ENCODE data around the gene THAP11. TPM values are rescaled to one million over a fixed set of nuclear protein-coding genes. Genes with fewer than 3 reads are reported as not detected.
A peak's percentile ranks its signal among the peaks of the same experiment; 100 is the strongest.

The THAP11 gene
- total and polyA plus RNA-seq, 4 donors, result 18.0 to 24.7 (median 20.0) TPM

- Histone ChIP-seq H3K36me3 (ENCODE audit: control insufficient read depth in 1 of 2, insufficient read depth in 2 of 2, low read length in 1 of 2) (no peaks in the 10 kb centered on the region), H3K27me3 (ENCODE audit: control insufficient read depth in 1 of 2, insufficient read depth in 2 of 2, low read length in 1 of 2) (no peaks in the 10 kb centered on the region), H3K4me3 (ENCODE audit: low read length in 2 of 2) (peak overlapping the region in 1 of 2 donors; percentile 76), H3K9me3 (ENCODE audit: control insufficient read depth, low read length) (no peaks in the 10 kb centered on the region), H3K4me1 (ENCODE audit: control insufficient read depth in 1 of 2, insufficient read depth in 2 of 2, low read length in 2 of 2) (peaks cover 0 to 5% of the 10 kb centered on the region in 2 donors), H3K27ac (ENCODE audit: low read depth in 1 of 2, low read length in 2 of 2) (no peak overlapping the region)
- DNase-seq (no peak), ATAC-seq (ENCODE audit: low FRiP score) (no peak)
- WGBS, 2 donors, result 81 to 86% methylated on average over 11 of the region's 11 CpGs
- intact Hi-C loops (cut with DNase I), result no loop called here
Observed at GRCh38 chr16:67848118-67848517, 6.0 kb downstream of the THAP11 start.

DNA sequence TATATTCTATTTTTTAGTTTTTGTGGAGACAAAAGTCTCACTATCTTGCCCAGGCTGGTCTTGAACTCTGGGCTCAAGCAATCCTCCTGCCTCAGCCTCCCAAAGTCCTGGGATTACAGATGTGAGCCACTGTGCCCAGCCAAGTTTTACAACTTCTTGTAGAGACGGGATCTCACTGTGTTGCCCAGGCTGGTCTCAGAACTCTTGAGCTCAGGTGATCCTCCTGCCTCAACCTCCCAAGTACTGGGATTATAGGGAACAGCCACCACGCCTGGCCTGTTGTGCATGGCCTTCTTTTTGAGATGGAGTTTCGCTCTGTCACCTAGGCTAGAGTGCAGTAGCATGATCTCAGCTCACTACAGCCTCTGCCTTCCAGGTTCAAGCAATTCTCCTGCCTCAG lies 11.6 kb downstream of the THAP11 start:
- H3K4me1 ChIP-seq (ENCODE audit: control insufficient read depth in 1 of 2, insufficient read depth in 2 of 2, low read length in 2 of 2), result no peaks in the 10 kb centered on the region
- no peak overlapping the region for H3K27ac ChIP-seq (ENCODE audit: low read depth in 1 of 2, low read length in 2 of 2)
- no peaks in the 10 kb centered on the region for H3K27me3 ChIP-seq (ENCODE audit: control insufficient read depth in 1 of 2, insufficient read depth in 2 of 2, low read length in 1 of 2)
- no peak for DNase-seq
- no peaks in the 10 kb centered on the region for H3K36me3 ChIP-seq (ENCODE audit: control insufficient read depth in 1 of 2, insufficient read depth in 2 of 2, low read length in 1 of 2)
- no peak overlapping the region for H3K4me3 ChIP-seq (ENCODE audit: low read length in 2 of 2)
- intact Hi-C loops (cut with DNase I), result no loop called here
- ATAC-seq (ENCODE audit: low FRiP score), result no peak
- 96 to 97% methylated on average over 3 of the region's 3 CpGs for WGBS, 2 donors
- H3K9me3 ChIP-seq (ENCODE audit: control insufficient read depth, low read length), result no peaks in the 10 kb centered on the region

DNA sequence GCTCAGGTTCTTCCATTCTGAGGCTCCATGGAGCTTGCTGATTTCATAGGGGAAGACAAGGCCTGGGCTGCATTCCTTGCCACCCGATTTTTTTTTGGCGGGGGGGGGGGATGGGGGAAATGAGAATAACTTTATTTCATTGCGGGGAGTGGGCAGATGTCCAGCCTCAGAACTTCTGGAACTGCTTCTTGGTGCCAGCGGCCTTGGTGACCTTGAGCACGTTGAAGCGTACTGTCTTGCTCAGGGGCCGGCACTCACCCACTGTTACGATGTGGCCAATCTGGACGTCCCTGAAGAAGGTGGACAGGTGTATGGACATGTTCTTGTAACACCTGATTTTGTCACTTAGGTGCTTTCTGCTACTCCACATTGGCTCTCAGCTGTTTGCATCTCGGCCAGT lies 13.7 kb downstream of the THAP11 start:
- Histone ChIP-seq H3K4me1 (ENCODE audit: control insufficient read depth in 1 of 2, insufficient read depth in 2 of 2, low read length in 2 of 2) (no peaks in the 10 kb centered on the region), H3K9me3 (ENCODE audit: control insufficient read depth, low read length) (no peaks in the 10 kb centered on the region), H3K4me3 (ENCODE audit: low read length in 2 of 2) (no peak overlapping the region), H3K27ac (ENCODE audit: low read depth in 1 of 2, low read length in 2 of 2) (no peak overlapping the region), H3K27me3 (ENCODE audit: control insufficient read depth in 1 of 2, insufficient read depth in 2 of 2, low read length in 1 of 2) (no peaks in the 10 kb centered on the region), H3K36me3 (ENCODE audit: control insufficient read depth in 1 of 2, insufficient read depth in 2 of 2, low read length in 1 of 2) (no peaks in the 10 kb centered on the region)
- no peak for DNase-seq
- 70 to 74% methylated on average over 10 of the region's 10 CpGs for WGBS, 2 donors
- intact Hi-C loops (cut with DNase I), result no loop called here
- no peak for ATAC-seq (ENCODE audit: low FRiP score)

DNA sequence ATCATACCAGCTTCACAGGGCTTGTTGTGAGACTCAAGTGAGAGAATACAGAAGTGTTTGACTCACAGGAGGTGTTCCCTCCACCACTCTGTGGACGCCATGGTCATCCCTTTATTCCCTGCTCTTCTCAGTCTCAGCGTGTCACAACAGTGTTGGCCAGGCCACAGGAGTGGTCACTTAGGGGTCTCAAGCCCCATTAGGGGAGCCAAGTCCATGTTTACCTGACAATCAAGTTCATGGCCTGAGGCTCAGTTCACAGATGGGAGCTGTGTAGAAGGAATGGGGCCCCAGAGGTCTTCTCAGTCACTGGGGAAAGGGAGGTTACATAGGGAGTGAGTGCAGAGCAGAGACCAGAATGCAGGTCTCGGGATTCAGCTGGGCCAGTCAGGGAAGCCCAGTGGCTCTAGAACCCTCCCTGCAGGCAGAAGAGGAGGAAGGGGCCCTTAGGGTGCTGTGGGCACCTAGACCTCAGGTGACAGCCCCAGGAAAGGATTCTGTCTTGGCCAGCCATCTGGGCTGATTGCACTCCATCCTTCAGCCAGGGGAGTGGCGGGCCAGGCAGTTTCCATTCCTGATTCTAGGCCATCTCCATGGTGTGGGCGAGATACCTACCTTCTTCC lies 14.9 kb downstream of the THAP11 start:
- DNase-seq, result no peak
- Histone ChIP-seq H3K36me3 (ENCODE audit: control insufficient read depth in 1 of 2, insufficient read depth in 2 of 2, low read length in 1 of 2) (no peaks in the 10 kb centered on the region), H3K27me3 (ENCODE audit: control insufficient read depth in 1 of 2, insufficient read depth in 2 of 2, low read length in 1 of 2) (no peaks in the 10 kb centered on the region), H3K9me3 (ENCODE audit: control insufficient read depth, low read length) (no peaks in the 10 kb centered on the region), H3K4me3 (ENCODE audit: low read length in 2 of 2) (no peak overlapping the region), H3K27ac (ENCODE audit: low read depth in 1 of 2, low read length in 2 of 2) (peak overlapping the region in 1 of 2 donors; percentile 48), H3K4me1 (ENCODE audit: control insufficient read depth in 1 of 2, insufficient read depth in 2 of 2, low read length in 2 of 2) (no peaks in the 10 kb centered on the region)
- ATAC-seq (ENCODE audit: low FRiP score), result no peak
- intact Hi-C loops (cut with DNase I), result no loop called here
- 91 to 92% methylated on average over 5 of the region's 5 CpGs for WGBS, 2 donors

DNA sequence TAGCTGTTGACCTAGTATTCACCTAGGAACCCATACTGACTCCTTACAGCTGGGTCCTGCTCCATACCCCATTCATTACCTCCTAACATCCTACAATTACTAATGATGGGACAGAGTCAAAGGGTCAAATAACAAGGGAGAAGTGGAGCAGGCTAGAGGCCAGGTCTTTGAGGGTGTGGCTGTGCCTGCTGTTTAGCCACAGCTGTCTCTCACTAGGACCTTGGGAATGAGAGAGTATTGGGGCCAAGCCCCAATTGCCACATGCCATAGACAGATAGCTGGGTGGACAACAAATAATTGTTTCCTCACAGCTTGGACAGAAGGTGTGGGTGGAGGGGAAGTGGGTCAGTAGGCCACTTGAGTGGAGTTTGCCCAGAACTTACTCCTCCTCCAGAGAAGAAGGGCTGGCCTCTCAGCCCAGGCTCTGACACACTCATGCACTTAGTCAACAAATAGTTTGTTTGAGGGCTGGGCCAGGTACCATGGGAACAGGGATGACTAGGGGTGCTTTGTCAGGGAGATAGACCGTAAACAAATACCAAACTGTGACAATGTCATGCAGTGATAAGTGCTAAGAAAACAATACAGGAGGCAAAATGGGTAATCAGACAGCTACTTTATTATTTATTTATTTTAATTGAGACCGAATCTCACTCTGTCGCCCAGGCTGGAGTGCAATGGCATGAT lies 15.6 kb downstream of the THAP11 start:
- H3K9me3 ChIP-seq (ENCODE audit: control insufficient read depth, low read length), result no peaks in the 10 kb centered on the region
- H3K36me3 ChIP-seq (ENCODE audit: control insufficient read depth in 1 of 2, insufficient read depth in 2 of 2, low read length in 1 of 2), result no peaks in the 10 kb centered on the region
- intact Hi-C loops (cut with DNase I), result no loop called here
- no peaks in the 10 kb centered on the region for H3K4me1 ChIP-seq (ENCODE audit: control insufficient read depth in 1 of 2, insufficient read depth in 2 of 2, low read length in 2 of 2)
- H3K27me3 ChIP-seq (ENCODE audit: control insufficient read depth in 1 of 2, insufficient read depth in 2 of 2, low read length in 1 of 2), result no peaks in the 10 kb centered on the region
- peak overlapping the region in 1 of 2 donors; percentile 48 for H3K27ac ChIP-seq (ENCODE audit: low read depth in 1 of 2, low read length in 2 of 2)
- ATAC-seq (ENCODE audit: low FRiP score), result peak; percentile 84
- no peak overlapping the region for H3K4me3 ChIP-seq (ENCODE audit: low read length in 2 of 2)
- DNase-seq, result peak; percentile 83 to 88
- WGBS, 2 donors, result 33 to 45% methylated on average over 3 of the region's 3 CpGs

GRCh38 chr16:67858500-67858899 lies 16.4 kb downstream of the THAP11 start:
- 74 to 75% methylated on average over 4 of the region's 4 CpGs for WGBS, 2 donors
- no peak for ATAC-seq (ENCODE audit: low FRiP score)

DNA sequence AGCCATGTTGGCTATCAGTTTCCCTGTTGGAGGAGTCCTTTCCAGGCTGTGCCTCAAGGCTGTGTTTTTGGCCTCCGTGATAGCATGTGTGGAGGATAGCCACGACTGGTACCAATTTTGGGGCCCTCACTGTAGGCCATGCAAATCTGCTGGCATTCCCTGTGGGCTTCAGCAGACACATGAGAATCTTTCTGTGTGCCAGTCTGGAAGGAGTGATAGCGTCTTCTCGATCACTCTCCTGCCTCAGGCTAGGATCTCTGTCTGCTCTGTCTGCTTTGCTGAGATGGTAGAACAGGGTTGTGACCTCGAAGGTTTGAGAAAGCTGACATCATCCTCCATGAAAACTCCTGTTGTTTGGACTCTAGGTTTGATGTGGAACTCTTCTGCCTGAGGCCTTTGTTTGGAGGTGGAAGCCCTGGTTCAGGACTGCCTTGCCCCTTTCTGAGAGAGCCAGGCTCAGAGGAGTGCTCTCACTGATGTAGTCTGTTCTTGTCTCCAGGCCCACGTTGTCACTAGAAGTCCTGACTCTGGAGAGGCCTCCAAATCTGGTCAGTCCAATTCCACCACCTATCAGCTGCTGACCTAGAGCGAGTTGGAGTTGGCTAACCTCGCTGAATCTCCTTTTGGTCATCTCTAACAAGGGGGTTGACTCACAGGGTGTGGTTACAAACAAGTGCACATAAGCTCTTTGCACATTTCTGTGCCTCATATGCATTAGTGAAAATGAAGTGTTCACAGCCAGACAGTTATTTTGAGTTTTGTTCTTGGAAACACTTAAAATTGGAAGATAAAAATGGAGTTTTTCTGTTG lies 18.7 kb downstream of the THAP11 start:
- DNase-seq (no peak), ATAC-seq (ENCODE audit: low FRiP score) (no peak)
- Histone ChIP-seq H3K36me3 (ENCODE audit: control insufficient read depth in 1 of 2, insufficient read depth in 2 of 2, low read length in 1 of 2) (peaks cover 0 to 2% of the 10 kb centered on the region in 2 donors), H3K9me3 (ENCODE audit: control insufficient read depth, low read length) (no peaks in the 10 kb centered on the region), H3K27me3 (ENCODE audit: control insufficient read depth in 1 of 2, insufficient read depth in 2 of 2, low read length in 1 of 2) (no peaks in the 10 kb centered on the region), H3K4me3 (ENCODE audit: low read length in 2 of 2) (no peak overlapping the region), H3K27ac (ENCODE audit: low read depth in 1 of 2, low read length in 2 of 2) (peak overlapping the region in 1 of 2 donors; percentile 38), H3K4me1 (ENCODE audit: control insufficient read depth in 1 of 2, insufficient read depth in 2 of 2, low read length in 2 of 2) (peaks cover 4 to 7% of the 10 kb centered on the region in 2 donors)
- intact Hi-C loops (cut with DNase I), result no loop called here
- 78 to 83% methylated on average over 8 of the region's 8 CpGs for WGBS, 2 donors

More at GRCh38 chr16:67858500-67858899, 16.4 kb downstream of the THAP11 start:
- Histone ChIP-seq H3K9me3 (ENCODE audit: control insufficient read depth, low read length) (no peaks in the 10 kb centered on the region), H3K4me1 (ENCODE audit: control insufficient read depth in 1 of 2, insufficient read depth in 2 of 2, low read length in 2 of 2) (peaks cover 0 to under 1% of the 10 kb centered on the region in 2 donors), H3K27me3 (ENCODE audit: control insufficient read depth in 1 of 2, insufficient read depth in 2 of 2, low read length in 1 of 2) (no peaks in the 10 kb centered on the region), H3K36me3 (ENCODE audit: control insufficient read depth in 1 of 2, insufficient read depth in 2 of 2, low read length in 1 of 2) (no peaks in the 10 kb centered on the region), H3K27ac (ENCODE audit: low read depth in 1 of 2, low read length in 2 of 2) (peak overlapping the region in 1 of 2 donors; percentile 65), H3K4me3 (ENCODE audit: low read length in 2 of 2) (no peak overlapping the region)
- intact Hi-C loops (cut with DNase I), result no loop called here
- DNase-seq, result no peak

GRCh38 chr16:67861877-67862276 lies 19.8 kb downstream of the THAP11 start:
- Histone ChIP-seq H3K9me3 (ENCODE audit: control insufficient read depth, low read length) (no peaks in the 10 kb centered on the region), H3K4me3 (ENCODE audit: low read length in 2 of 2) (no peak overlapping the region), H3K36me3 (ENCODE audit: control insufficient read depth in 1 of 2, insufficient read depth in 2 of 2, low read length in 1 of 2) (peaks cover 0 to 2% of the 10 kb centered on the region in 2 donors), H3K4me1 (ENCODE audit: control insufficient read depth in 1 of 2, insufficient read depth in 2 of 2, low read length in 2 of 2) (peaks cover 4 to 7% of the 10 kb centered on the region in 2 donors), H3K27ac (ENCODE audit: low read depth in 1 of 2, low read length in 2 of 2) (peak overlapping the region; percentile 79 to 94), H3K27me3 (ENCODE audit: control insufficient read depth in 1 of 2, insufficient read depth in 2 of 2, low read length in 1 of 2) (no peaks in the 10 kb centered on the region)
- 87 to 88% methylated on average over 6 of the region's 6 CpGs for WGBS, 2 donors
- no peak for DNase-seq
- intact Hi-C loops (cut with DNase I), result no loop called here
- no peak for ATAC-seq (ENCODE audit: low FRiP score)

Measured in aorta (tissue), 5 donors.